Caco-2 (cell line): ENCODE results near the gene EVI5L. TPM values are rescaled to one million over a fixed set of nuclear protein-coding genes. Genes with fewer than 3 reads are reported as not detected.
A peak's percentile ranks its signal among the peaks of the same experiment; 100 is the strongest.

Experiments used
- BruUV-seq: library from RNA; stranded (reverse); fragments of 400-500 nt; replicated peaks from 2 replicates; lab custom pipeline; 2021; lab: Mats Ljungman, UMichigan
- CTCF ChIA-PET: fragments of 300-600 bp; sonication (Branson Sonifier 250); formaldehyde crosslinking; loops from one replicate; lab custom pipeline; 2022; ENCODE audit warnings: antibody characterized with exemption; lab: Charles Lee
- POLR2A ChIA-PET: fragments of 300-600 bp; sonication (Branson Sonifier 250); formaldehyde crosslinking; loops from one replicate; lab custom pipeline; 2022; ENCODE audit warnings: antibody characterized with exemption; lab: Charles Lee
- DNase-seq, 2 experiments: peaks; one replicate each; pipeline versions ENCODE4 v3.0.0 to v3.0.0-alpha.2; 2020 to 2022
- H3K27me3 ChIP-seq: replicated peaks from 2 replicates; pipeline ENCODE4 v1.6.0; 2011; ENCODE audit warnings: low read length; ENCODE audit not compliant: control insufficient read depth, insufficient read depth
- H3K36me3 ChIP-seq: 2 replicates; pipeline ENCODE4 v1.5.1; 2011; ENCODE audit warnings: low read length; ENCODE audit not compliant: control insufficient read depth, insufficient read depth
- H3K4me1 ChIP-seq: fragments of 250-450 bp; sonication (Bioruptor Pico); 2 replicates; pipeline ENCODE4 v1.5.1; 2020; ENCODE audit warnings: mild to moderate bottlenecking
- H3K4me3 ChIP-seq: 2 replicates; pipeline ENCODE4 v1.5.1; 2011; ENCODE audit warnings: low read depth, mild to moderate bottlenecking, control low read depth, low read length
- H3K9me3 ChIP-seq: fragments of 250-450 bp; sonication (Bioruptor Pico); 2 replicates; pipeline ENCODE4 v1.5.1; 2020; ENCODE audit warnings: mild to moderate bottlenecking, moderate library complexity
- H3K27ac Mint-ChIP-seq: one replicate; pipeline ENCODE4 v1.8.0; 2022; ENCODE audit warnings: mixed read lengths; ENCODE audit not compliant: unreplicated experiment
- H3K27me3 Mint-ChIP-seq: one replicate; pipeline ENCODE4 v1.8.0; 2022; ENCODE audit warnings: mixed read lengths; ENCODE audit not compliant: insufficient read depth, unreplicated experiment
- H3K36me3 Mint-ChIP-seq: one replicate; pipeline ENCODE4 v1.8.0; 2022; ENCODE audit warnings: mild to moderate bottlenecking, mixed read lengths; ENCODE audit not compliant: insufficient read depth, unreplicated experiment
- H3K4me1 Mint-ChIP-seq: one replicate; pipeline ENCODE4 v1.8.0; 2022; ENCODE audit warnings: low read depth, mixed read lengths; ENCODE audit not compliant: unreplicated experiment
- H3K4me3 Mint-ChIP-seq: one replicate; pipeline ENCODE4 v1.8.0; 2022; ENCODE audit warnings: mild to moderate bottlenecking, moderate library complexity, mixed read lengths; ENCODE audit not compliant: unreplicated experiment
- H3K9me3 Mint-ChIP-seq: one replicate; pipeline ENCODE4 v1.8.0; 2022; ENCODE audit warnings: mixed read lengths; ENCODE audit not compliant: unreplicated experiment
- intact Hi-C: fragments of 100-400 bp; cut with micrococcal nuclease; formaldehyde crosslinking; loops from one replicate; pipeline ENCODE4 v1.10.0; 2022; ENCODE audit not compliant: unreplicated experiment
- total RNA-seq: library from RNA; stranded (reverse); gene quantifications from 2 replicates; pipeline ENCODE4 v1.2.3, GENCODE V29; 2022
- TF ChIP-seq, protein P1 (sequence below), 2 experiments: fragments of 200-600 bp in 1 of 2; IDR thresholded peaks; 1 replicate in 1 of 2; 2 replicates in 1 of 2; pipeline versions ENCODE4 v1.5.1 to v1.8.0; 2011 to 2022; ENCODE audit warnings: antibody characterized with exemption in 1 of 2, control low read depth in 1 of 2, inconsistent platforms in 1 of 2, low read depth in 1 of 2, low read length in 1 of 2, mild to moderate bottlenecking in 1 of 2, moderate library complexity in 1 of 2; ENCODE audit not compliant: insufficient read depth in 1 of 2, severe bottlenecking in 1 of 2, unreplicated experiment in 1 of 2

Gene EVI5L
- total RNA-seq, 1 experiment from 2014 or later = 9.8 TPM

DNA sequence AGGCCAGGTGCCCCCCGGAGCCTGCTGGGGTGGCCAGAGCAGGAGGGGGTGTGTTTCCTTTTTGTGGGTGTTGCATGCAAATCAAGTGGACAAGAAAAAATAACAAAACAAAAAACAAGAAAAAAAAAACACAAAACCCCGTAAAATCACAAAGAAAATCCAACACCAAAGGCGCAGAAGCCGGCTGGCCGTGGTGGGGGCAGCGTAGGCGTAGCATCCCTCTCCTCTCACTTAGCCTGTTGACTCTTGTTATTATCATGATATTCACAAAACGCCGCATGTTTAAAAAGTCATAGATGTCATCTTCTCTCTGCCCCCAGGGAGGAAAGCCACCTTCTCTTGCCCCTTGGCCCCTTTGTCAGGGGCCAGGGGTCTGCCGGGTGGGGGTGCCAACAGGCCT, 83.6 kb downstream of the EVI5L start:
- Histone ChIP-seq H3K36me3 (no peaks in the 10 kb centered on the region), H3K27me3 (no peaks in the 10 kb centered on the region), H3K9me3 (no peaks in the 10 kb centered on the region), H3K4me3 (no peak overlapping the region), H3K4me1 (peaks cover 2% of the 10 kb centered on the region)
- TF ChIP-seq, protein P1, sequence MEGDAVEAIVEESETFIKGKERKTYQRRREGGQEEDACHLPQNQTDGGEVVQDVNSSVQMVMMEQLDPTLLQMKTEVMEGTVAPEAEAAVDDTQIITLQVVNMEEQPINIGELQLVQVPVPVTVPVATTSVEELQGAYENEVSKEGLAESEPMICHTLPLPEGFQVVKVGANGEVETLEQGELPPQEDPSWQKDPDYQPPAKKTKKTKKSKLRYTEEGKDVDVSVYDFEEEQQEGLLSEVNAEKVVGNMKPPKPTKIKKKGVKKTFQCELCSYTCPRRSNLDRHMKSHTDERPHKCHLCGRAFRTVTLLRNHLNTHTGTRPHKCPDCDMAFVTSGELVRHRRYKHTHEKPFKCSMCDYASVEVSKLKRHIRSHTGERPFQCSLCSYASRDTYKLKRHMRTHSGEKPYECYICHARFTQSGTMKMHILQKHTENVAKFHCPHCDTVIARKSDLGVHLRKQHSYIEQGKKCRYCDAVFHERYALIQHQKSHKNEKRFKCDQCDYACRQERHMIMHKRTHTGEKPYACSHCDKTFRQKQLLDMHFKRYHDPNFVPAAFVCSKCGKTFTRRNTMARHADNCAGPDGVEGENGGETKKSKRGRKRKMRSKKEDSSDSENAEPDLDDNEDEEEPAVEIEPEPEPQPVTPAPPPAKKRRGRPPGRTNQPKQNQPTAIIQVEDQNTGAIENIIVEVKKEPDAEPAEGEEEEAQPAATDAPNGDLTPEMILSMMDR (IDR thresholded peaks at IDR 0.05; ENCODE audit: insufficient read depth in 1 of 2, low read depth in 1 of 2, low read length in 1 of 2, severe bottlenecking in 1 of 2, unreplicated experiment in 1 of 2) = no peak
- Mint-ChIP-seq H3K9me3 (no peaks in the 10 kb centered on the region), H3K27ac (no peak overlapping the region), H3K4me1 (no peaks in the 10 kb centered on the region), H3K27me3 (no peaks in the 10 kb centered on the region), H3K4me3 (no peak overlapping the region), H3K36me3 (peaks cover 37% of the 10 kb centered on the region)
- DNase-seq = no peak
- ChIA-PET POLR2A (no interaction called here), CTCF (no interaction called here)
- BruUV-seq = TSS peak; percentile 38
- intact Hi-C loops = no loop called here

DNA sequence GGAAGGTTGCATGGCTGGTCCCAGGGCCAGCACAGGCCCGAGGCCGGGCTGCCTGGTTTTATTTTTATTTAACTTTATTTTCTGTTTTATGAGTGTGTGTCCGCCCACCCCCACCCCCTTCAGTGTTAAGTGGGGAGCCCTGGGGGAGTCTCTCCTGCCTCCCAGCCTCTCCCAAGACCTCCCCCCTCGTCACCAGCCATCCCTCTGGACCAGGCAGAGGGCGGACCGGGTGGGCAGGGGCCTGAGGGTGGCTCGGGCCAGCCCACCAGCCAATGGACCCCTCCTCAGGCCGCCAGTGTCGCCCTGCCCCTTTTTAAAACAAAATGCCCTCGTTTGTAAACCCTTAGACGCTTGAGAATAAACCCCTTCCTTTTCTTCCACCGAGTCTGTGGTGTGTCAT, 84.1 kb downstream of the EVI5L start:
- no peak overlapping the region for H3K4me3 ChIP-seq
- POLR2A ChIA-PET = no interaction called here
- Mint-ChIP-seq H3K27me3 (no peaks in the 10 kb centered on the region), H3K36me3 (peaks cover 37% of the 10 kb centered on the region), H3K4me3 (no peak overlapping the region), H3K4me1 (no peaks in the 10 kb centered on the region), H3K27ac (no peak overlapping the region), H3K9me3 (no peaks in the 10 kb centered on the region)
- TF ChIP-seq, protein P1 (IDR thresholded peaks at IDR 0.05; ENCODE audit: insufficient read depth in 1 of 2, low read depth in 1 of 2, low read length in 1 of 2, severe bottlenecking in 1 of 2, unreplicated experiment in 1 of 2) = no peak
- BruUV-seq = no TSS peak
- H3K36me3 ChIP-seq = no peaks in the 10 kb centered on the region
- DNase-seq = no peak
- H3K9me3 ChIP-seq = no peaks in the 10 kb centered on the region
- peaks cover 7% of the 10 kb centered on the region for H3K4me1 ChIP-seq
- CTCF ChIA-PET = no interaction called here
- intact Hi-C loops = no loop called here
- H3K27me3 ChIP-seq = no peaks in the 10 kb centered on the region

Other genes starting within 250 kb of the EVI5L start
- 60.5 and 61.6 TPM in 2 replicates for gene CAMSAP3, start 234.4 kb upstream of the EVI5L start, total RNA-seq
- 44.7 and 47.9 TPM in 2 replicates for gene XAB2, start 200.7 kb upstream of the EVI5L start, total RNA-seq
- gene PET100, start 200.4 kb upstream of the EVI5L start, total RNA-seq = 138 and 139 TPM in 2 replicates
- gene PCP2, start 196.5 kb upstream of the EVI5L start, total RNA-seq = 0.88 and 1.9 TPM in 2 replicates
- 113 and 125 TPM in 2 replicates for gene STXBP2, start 193.1 kb upstream of the EVI5L start, total RNA-seq
- not detected in 2 replicates for gene RETN, start 161.2 kb upstream of the EVI5L start, total RNA-seq
- gene MCEMP1, start 153.1 kb upstream of the EVI5L start, total RNA-seq = not detected in 2 replicates
- gene TRAPPC5, start 149.4 kb upstream of the EVI5L start, total RNA-seq = 80.3 and 83.4 TPM in 2 replicates
- not detected in 2 replicates for gene FCER2, start 128.1 kb upstream of the EVI5L start, total RNA-seq
- not detected in 2 replicates for gene CLEC4G, start 98.1 kb upstream of the EVI5L start, total RNA-seq
- not detected in 2 replicates for gene CD209, start 82.7 kb upstream of the EVI5L start, total RNA-seq
- gene CLEC4M, start 67.0 kb upstream of the EVI5L start, total RNA-seq = not detected in 2 replicates
- 3.7 and 4.4 TPM in 2 replicates for gene PRR36, start 44.2 kb downstream of the EVI5L start, total RNA-seq
- gene LRRC8E, start 58.3 kb downstream of the EVI5L start, total RNA-seq = 6.5 and 6.7 TPM in 2 replicates
- 37.4 and 42.6 TPM in 2 replicates for gene MAP2K7, start 73.7 kb downstream of the EVI5L start, total RNA-seq
- gene TGFBR3L, start 84.6 kb downstream of the EVI5L start, total RNA-seq = 9.8 and 10.8 TPM in 2 replicates
- 8.8 and 10.4 TPM in 2 replicates for gene SNAPC2, start 90.1 kb downstream of the EVI5L start, total RNA-seq
- 7.4 and 9.1 TPM in 2 replicates for gene CTXN1, start 95.9 kb downstream of the EVI5L start, total RNA-seq
- gene TIMM44, start 113.4 kb downstream of the EVI5L start, total RNA-seq = 129 and 146 TPM in 2 replicates
- gene ELAVL1, start 175.4 kb downstream of the EVI5L start, total RNA-seq = 117 and 118 TPM in 2 replicates
- gene CCL25, start 222.5 kb downstream of the EVI5L start, total RNA-seq = not detected in 2 replicates